Stimulated activated CD8-positive, alpha-beta memory T cell treated with anti-CD3 and anti-CD28 coated beads, Interleukin-15, amount 100 ng/mL, for 1 hour (primary cell): ENCODE results near the gene CLOCK.

Experiments used
- DNase-seq: peaks from one replicate; pipeline ENCODE4 v3.0.0-alpha.2; 2020; ENCODE audit warnings: low read depth

The CLOCK gene

DNA sequence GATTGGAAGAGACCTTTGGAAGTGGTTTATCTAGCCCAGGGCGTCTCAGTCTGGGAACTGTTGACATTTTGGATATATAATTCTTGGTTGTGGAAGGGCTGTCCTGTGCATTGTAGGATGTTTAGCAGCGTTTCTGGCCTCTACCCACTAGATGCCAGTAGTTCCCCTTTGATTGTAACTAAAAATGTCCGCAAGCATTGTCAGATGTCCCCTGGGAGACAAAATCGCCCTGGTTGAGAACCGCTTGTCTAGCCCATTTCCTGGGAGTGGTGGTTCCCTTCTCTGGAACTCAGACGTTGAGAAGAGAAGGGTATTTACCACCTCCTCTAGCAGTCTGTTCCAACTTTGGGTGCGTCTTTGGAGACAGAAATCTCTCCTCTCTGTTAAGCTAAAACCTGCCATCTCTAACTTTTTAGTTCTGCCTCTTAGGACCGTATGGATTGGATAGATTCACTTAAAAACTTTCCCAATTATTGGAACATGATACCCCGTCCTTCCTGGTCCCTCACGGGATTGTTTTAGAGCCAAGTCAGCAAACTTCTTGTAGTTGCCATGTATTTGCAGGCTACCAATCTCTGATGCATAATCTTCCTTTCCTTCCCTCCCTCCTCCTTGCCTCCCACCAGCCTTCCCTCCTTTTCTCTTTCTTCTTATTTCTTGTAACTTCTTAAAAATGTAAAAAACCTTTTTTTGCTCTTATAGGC lies 137.1 kb downstream of the CLOCK start:
- no peak for DNase-seq

DNA sequence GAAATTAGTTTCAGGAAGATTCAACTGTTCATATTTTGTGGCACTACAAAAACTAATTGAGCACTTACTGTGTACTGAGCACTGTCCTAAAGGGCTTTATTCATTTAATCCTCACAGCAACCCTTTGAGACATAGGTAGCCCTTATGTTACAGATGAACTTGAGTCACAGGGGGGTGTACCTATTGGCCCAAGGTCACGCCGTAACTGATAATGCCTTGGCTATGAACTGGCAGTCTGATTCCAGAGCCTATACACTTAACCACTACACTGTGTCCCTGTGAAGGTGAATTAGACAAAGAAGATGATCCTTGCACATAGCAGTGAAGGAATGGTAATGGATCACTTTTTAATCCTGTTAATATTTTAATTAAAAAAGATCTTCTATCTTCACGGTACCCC lies 138.9 kb downstream of the CLOCK start:
- DNase-seq = no peak

DNA sequence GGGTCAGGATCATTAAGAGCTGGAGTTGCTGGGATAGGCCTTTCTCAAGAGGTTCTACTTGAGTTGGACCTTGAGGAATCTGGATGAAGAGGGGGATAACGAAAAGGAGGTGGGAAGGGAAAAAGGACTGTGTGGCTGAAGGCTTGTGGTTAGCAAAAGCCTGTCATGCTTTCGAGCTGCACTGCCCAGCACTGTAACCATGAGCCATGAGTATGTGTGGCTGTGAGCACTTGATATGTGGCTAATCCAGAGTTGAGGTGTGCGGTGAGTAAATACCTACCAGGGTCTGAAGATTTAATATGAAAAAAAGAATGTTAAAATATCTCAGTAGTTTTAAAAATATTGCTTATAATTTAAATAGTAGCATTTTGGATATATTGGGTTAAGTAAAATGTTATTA lies 139.6 kb downstream of the CLOCK start:
- DNase-seq = no peak

DNA sequence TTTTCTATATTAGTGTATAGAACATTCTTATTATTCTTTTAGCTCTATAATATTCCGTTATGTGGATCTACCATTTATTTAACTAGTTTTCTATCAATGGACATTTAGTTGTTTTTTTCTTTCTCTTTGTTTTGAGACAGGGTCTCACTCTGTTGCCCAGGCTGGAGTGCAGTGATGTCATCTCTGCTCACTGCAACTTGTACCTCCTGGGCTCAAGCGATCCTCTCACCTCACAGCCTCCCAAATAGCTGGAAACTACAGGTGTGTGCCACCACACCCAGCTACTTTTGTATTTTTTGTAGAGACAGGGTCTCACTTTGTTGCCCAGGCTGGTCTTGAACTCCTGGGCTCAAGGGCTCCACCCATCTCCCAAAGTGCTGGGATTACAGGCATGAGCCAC lies 140.2 kb downstream of the CLOCK start:
- no peak for DNase-seq

DNA sequence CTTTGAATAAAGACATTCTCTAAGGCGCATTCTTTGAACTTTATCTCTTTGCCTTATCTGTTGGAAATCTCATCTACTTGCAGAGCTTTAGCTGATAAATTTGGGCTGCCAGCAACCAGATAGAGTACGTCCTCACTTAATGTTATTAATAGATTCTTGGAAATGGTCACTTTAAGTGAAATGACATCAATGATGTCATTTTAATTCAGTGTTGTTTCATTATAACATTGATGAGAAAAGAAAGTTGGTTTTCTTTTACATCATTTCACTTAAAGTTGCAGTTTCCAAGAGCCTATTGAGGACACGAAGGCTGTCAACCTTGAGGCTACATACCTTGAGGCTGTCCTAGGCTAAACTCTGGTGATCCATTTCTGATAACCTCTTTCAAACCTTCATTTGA lies 141.6 kb downstream of the CLOCK start:
- no peak for DNase-seq

DNA sequence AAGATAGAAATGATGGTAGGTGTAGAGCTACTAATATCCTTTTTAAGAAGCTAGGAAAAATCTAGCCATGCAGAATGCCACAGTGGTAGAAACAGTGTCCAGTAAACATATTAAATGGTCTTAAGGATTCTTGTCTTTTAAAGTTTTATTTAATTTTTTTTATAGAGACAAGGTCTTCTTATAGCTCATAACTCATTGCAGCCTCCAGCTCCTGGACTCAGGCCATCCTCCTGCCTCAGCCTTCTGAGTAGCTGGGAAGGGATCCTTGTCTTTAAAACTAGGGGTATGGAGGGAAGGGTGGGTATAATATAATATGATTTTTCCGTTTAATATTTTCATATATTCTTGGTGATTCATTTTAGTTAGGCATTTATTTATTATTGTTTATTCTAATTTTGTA lies 147.1 kb downstream of the CLOCK start:
- DNase-seq = no peak

DNA sequence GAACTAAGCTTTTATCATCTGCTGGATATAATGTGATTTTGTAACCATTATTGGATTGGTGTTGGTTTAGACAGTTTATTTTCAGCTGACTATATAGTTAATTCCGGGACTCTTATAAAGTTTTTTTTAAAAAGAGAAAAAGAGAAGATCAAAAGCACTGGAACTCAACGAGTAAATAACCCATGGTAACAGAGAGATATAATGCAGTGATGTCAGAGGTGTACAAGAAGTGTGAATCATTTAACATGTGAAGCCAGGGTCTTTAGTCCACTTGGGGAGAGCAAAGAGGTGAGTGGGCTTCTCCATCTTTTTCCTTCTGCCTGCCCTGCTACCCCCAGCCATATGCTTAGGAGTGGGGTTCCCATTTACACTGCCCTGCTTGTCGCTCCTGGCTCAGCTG lies 147.7 kb downstream of the CLOCK start:
- DNase-seq = no peak

DNA sequence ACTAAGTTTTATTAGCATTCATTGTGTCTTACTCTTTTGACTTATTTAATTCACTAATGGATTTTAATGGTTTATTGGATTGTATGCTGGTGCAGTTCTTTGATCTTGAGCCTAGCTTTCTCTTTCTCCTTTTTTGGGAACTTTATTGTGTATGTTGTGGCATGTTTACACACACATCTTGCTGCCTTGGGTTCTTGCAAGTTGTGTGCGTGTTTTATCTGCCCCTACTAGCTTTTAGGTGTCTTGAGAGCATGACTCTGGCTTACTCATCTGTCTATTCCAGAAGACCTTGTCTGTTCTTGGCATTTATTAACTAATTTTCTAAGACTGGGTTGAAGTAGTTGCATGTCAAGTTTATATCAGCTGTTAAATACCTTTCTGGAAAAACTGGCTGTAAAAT lies 148.2 kb downstream of the CLOCK start:
- DNase-seq = no peak

DNA sequence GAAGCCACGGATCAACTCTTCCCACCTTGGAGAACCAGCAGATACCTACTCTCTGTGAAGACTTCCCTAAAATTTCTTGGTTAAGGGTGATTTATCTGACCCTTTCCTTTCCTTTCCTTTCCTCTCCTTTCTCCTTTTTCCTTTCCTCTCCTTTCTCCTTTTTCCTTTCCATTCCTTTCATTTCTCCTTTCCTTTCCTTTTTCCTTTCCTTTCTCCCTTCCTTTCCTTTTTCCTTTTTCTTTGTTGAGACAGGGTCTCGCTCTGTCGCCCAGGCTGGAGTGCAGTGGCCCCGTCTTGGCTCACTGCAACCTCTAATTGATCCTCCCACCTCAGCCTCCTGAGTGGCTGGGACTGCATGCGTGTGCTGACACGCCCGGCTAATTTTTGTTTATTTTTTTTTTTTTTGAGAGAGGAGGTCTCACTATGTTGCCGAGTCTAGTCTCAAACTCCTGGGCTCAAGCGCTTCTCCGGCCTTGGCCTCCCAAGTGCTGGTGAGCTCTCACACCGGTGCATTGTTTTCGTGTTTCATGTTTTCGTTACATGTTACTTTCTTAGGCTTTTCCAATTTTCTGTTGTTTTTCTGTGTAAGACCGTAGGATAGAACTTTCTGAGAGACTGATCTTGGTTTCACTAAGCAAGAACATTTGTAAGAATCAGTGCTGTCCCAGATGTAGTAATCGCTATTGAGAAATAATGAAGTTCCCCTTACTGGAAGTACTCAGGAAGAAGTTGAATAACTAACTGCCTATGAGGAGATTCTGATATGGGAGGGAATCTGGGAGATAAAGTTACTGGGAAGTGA lies 149.0 kb downstream of the CLOCK start:
- no peak for DNase-seq

DNA sequence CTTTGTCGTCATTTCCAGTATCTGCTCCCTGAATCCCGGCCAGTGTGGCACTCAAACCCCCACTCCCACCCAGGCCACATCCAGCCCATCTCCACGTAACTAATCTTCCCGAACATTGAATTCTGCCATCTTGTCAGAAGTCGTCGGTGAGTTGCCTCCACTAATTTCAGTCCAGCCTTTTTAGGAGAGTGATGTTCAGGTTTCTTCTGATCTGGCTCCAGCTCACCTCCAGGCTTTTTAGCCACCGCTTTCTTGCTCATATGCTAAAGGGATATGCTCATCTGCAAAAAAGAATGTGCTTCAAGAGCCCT lies 149.6 kb downstream of the CLOCK start:
- no peak for DNase-seq

DNA sequence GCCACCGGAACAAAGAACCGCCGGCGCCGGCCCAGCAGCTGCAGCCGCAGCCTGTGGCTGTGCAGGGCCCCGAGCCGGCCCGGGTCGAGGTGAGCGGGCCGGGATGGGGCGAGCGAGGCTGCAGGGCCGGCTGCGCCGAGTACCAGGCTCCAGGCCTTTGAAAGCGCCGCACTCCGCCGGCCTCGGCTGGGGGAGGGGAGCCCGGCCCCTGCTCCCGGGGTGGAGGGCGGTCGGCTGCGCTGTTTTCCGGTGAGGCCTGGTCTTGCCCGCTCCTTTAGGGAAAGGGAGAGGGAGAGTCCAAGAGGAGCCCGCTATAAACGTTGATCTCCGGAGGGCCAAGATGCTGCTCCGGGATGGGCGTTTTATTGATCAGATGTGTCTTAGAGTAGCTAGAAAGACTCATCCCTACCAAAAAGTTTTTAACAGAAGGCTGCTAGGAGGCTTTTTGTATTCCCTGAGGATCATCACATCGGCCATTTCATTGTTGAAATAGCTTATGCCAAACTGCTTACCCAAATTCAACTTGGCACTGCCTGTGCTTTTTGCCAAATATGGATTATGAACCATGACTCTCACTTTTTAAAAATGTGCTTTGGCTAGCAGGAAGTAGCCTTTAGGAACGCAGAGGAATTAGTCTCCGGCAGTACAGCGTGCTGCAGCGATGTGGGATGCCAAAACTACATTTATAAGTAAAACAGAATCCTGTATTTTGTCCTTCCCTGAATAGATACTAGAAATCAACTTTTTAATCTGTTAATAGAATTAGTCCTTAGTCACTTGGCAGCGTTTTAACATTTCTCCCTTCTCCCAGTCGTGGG lies 150.2 kb downstream of the CLOCK start:
- no peak for DNase-seq

DNA sequence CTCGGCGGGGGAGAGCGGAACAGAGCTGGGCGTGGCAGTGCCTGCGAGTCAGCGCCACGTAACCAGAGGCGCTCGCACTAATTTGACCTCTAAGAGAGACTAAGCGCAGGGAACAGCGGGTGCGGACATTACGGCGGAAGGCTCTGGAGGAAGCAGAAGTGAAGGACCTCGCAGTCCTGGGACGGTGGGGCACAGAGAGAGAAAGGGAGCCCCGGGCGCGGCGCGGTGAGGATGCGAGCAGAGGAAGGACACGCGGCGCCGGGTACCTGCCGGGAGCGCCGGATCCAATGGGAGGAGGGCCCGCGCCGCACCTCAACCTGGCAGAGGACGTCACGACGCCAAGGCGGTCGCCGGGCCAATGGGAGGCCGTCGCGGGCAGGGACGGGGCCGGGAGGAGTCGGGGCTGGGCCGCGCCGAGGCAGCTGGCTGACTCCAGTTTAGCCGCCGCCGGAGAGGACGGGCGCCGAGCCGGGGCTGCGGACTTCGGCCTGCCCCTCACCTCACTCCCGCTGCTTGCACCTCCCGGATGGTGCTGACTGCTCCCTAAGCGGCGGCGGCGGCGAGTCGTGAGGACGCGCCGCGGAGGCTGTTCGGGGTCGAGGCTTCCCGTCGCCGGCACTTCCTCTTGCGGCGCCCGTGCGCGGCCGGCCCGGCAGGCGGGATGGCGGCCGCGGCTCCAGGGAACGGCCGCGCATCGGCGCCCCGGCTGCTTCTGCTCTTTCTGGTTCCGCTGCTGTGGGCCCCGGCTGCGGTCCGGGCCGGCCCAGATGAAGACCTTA lies 151.0 kb downstream of the CLOCK start, which contains the start of gene TMEM165:
TSS of gene TMEM165 (plus strand) at position 429 of the 779 bp plus-strand sequence. CDS start at position 662, 233 bp downstream.
- DNase-seq = peak; percentile 69

DNA sequence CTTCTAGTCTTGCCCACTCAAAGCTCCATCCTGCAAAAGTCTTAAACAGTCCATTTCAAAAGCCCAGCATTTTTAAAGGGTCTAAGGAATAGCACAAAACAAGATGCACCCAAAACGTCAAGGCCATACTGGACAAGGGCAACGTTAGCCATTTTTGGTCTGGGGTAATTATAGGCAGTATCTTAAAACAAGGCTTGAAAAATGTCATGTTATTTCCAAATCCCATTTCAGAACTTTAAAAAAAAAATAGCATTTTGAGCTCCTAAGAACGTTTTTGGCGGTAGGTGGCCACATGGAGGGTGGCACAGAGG lies 151.5 kb downstream of the CLOCK start:
- no peak for DNase-seq

DNA sequence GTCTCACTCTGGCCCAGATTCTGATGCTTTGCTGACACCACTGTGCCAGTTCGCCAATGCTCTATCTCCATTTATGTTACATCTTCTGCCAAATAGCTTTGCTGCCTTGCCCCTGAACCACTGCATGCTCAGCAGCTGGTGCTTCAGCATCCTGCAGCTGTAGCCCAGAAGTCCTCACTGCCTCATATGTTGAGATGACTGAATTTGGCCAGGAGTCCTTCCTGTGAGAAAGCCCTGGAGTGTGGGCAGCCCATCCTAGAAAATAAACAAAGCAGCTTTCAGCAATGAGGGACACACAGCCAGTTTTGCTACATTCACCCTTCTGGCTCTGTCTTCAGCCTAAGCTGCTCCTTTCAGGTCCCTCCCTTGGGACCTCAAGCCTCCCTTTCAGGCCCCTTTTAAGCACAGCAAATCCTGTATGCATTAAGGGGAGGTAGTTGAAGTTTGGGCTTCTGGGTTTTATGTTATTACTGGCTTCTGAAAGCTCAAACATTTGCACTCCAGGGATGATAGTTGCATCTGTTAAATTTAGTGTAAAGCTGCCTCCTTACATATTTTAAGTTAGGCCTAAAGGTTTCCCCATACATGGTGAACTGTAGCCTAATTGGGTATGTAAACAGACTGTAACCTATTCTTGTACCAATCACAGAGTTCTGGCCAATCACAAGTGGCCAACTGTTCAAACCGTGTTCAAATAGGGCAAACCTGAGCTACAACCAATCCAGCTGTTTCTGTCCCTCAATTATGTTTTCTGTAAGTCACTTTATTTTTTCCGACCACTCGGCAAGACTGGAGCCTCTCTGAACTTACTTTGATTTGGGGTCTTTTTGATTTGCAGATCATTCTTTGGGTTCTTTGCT lies 153.0 kb downstream of the CLOCK start:
- DNase-seq = no peak

DNA sequence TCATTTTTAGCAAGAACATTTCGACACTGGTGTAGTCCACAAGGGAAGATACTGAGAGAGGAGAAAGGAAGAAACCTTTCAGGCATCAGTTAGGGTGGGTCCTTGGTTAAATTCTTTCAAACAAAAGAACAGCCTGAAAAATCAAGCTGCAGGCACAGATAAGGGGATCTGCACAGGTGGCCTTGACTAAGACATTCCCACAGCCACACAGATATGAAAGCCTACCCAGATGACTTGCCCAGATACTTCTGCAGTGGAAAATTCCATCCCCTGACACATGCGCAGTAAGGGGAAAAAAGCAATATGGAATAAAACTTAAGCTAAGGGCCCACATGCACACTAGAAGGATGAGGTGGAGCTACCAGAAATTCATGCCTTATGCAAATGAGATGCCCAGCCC lies 159.9 kb downstream of the CLOCK start:
- DNase-seq = no peak

DNA sequence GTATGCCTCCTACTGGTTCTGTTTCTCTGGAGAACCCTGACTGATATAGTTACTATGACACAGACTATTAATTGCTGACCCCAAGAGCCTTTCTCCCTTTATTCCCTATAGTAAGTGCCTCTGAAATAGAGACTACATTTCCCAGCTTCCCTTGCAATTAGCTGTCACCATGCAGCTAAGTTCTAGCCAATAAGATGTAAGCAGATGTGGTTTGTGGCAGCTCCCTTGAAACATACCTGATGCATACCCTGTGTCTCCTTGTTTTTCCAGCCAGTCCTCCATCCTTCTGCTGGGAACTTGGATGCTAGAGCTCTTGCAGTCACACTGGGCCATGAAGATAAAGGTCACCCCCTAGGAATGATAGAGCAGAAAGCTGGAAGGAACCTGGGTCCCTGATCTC lies 160.6 kb downstream of the CLOCK start:
- DNase-seq = no peak

DNA sequence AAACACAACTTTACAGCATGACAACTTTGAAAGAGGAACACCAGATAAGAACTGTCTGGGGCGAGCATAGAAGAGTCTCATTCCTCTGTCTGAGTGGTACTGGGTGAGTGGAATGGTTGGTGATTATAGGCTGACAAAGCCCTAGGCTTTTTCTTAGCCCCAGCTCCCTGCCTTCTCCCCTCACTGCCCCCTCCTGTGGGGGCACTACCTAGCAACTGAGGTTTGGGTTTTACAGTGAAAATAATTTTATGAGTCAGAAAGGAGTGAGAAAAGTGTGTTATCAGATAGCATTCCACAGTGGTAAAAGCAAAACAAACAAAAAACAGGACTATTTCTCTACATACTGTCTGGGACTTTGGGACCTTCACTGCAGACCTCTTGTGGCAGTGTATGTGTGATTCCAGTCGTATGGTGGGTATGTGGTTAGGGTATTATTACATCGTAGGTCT lies 161.5 kb downstream of the CLOCK start:
- no peak for DNase-seq

DNA sequence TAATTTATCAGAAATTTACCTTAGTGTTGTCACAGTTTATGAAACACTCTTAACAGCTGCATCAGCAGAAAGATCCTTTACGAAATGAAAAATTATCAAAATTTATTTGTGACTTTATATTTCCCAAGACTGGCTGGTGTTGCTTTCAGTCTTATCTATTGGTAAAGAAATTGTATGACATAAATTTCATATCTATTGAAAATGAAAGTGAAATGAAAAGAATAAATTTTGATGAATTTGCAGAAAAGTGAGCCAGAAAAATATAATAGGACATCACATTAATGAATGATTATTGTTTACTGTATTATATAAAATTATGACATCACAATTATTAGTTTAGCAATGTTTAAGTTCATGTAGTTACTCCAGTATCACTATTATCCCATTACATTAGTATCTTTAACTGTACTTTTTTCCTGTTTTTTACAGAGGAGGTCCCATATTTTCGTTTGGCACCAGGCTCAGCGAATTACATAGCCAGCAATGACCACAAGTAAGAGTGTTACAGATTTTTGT lies 164.2 kb downstream of the CLOCK start:
- DNase-seq = no peak

DNA sequence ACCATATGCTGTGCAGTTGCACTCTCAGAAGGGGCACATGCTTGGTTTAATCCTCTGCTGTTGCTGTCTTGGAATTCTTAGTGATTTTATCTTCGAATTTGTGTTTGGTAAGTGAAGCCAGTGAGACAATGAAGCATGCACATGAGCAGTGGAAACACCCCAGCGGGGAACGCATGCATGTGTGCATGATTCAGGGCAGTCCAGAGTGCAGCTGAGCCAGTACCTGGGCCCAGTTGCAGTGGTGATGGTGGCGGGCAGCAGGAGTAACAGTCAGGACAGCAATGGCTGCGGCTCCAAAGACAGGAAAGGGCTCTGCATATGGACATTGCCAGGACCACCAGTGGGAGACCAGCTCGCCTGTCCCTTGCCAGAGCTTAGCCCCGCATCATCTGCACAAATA lies 165.2 kb downstream of the CLOCK start:
- DNase-seq = no peak

DNA sequence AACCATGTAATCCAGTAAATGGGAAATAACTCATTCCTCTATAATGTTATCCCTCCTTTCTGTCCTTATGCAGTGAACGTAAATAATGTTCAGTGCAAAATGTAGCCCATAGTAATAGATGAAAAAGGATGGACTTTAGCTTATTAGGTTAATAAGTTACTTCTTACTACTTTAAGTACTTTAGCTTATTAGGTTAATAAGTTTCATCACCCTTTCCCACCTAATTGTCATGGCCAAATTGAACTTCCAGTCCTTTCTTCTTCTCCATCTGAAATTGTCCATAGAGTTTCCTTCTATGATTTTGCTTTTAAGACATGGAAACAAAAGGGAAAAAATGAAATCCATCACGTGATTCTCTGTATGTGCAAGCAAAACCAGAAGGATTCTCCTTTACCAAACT lies 166.1 kb downstream of the CLOCK start:
- no peak for DNase-seq
